ENCODE measurements around the gene TBC1D10B. TPM values are rescaled to one million over a fixed set of nuclear protein-coding genes. Genes with fewer than 3 reads are reported as not detected.
A peak's percentile ranks its signal among the peaks of the same experiment; 100 is the strongest.

Gene TBC1D10B, protein sequence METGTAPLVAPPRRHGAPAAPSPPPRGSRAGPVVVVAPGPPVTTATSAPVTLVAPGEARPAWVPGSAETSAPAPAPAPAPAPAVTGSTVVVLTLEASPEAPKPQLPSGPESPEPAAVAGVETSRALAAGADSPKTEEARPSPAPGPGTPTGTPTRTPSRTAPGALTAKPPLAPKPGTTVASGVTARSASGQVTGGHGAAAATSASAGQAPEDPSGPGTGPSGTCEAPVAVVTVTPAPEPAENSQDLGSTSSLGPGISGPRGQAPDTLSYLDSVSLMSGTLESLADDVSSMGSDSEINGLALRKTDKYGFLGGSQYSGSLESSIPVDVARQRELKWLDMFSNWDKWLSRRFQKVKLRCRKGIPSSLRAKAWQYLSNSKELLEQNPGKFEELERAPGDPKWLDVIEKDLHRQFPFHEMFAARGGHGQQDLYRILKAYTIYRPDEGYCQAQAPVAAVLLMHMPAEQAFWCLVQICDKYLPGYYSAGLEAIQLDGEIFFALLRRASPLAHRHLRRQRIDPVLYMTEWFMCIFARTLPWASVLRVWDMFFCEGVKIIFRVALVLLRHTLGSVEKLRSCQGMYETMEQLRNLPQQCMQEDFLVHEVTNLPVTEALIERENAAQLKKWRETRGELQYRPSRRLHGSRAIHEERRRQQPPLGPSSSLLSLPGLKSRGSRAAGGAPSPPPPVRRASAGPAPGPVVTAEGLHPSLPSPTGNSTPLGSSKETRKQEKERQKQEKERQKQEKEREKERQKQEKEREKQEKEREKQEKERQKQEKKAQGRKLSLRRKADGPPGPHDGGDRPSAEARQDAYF
- 29.0 TPM for polyA plus RNA-seq (2013, experiment 1 of 2)
- polyA plus RNA-seq (2013, experiment 2 of 2) = 24.5 TPM

DNA sequence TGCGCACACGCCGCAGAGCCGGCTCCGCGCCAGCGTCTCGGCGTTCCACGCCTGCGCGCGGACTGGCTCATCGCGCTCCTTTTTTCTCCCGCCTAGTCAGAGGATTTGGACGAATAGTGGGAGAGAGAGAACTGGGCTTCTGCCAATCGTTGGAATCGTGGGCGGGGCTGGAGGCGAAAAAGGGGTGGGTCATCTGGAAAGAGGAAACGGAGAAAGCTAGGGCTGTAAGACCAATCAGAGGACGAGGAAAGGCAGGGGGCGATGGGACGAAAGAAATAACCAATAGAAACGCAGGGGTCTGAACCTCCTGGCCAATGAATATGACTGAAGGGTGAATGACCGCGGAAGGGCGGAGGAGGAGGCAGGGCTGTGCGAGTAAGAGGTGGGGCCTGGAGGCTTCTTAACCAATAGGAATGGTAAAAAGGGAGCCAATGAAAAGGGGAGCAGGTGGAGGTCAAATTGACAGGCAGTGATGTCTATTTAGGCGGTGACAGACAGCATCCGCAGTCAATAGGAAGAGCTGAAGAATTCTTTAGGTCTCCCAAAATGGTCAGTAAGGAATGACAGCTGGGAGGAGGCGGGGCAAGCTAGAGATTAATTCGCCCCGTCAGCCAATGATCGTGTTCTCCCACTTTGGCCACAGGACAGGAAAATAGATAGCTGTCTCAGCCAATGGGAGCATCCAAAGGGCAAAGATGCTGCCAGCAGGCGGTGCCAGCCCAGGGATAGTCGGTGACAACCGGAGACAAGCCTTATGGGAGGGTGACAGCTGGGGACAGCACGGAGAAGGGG lies at the start of gene TBC1D10B:
TSS of gene TBC1D10B (minus strand) at position 39 of the 792 bp plus-strand sequence. CDS start 311 bp downstream, outside the sequence.
- Histone ChIP-seq H3K36me3 (ENCODE audit: control insufficient read depth, insufficient read depth, low read length) (peaks cover 10% of the 10 kb centered on the region), H3K9me3 (ENCODE audit: control insufficient read depth, low read length) (no peaks in the 10 kb centered on the region), H3K4me1 (ENCODE audit: control insufficient read depth, insufficient read depth, low read length, poor library complexity, severe bottlenecking) (peaks cover 10% of the 10 kb centered on the region), H3K27ac (ENCODE audit: low read depth, low read length, severe bottlenecking) (peak within 1 kb of the TSS; percentile 91), H3K4me3 (ENCODE audit: extremely low read depth, insufficient read depth, low read length, poor library complexity, severe bottlenecking) (peak within 1 kb of the TSS; percentile 80)
- 0 to 1% methylated on average over 27 to 33 of the region's 40 CpGs for WGBS, 2 experiments (ENCODE audit: insufficient coverage in 2 of 2)

DNA sequence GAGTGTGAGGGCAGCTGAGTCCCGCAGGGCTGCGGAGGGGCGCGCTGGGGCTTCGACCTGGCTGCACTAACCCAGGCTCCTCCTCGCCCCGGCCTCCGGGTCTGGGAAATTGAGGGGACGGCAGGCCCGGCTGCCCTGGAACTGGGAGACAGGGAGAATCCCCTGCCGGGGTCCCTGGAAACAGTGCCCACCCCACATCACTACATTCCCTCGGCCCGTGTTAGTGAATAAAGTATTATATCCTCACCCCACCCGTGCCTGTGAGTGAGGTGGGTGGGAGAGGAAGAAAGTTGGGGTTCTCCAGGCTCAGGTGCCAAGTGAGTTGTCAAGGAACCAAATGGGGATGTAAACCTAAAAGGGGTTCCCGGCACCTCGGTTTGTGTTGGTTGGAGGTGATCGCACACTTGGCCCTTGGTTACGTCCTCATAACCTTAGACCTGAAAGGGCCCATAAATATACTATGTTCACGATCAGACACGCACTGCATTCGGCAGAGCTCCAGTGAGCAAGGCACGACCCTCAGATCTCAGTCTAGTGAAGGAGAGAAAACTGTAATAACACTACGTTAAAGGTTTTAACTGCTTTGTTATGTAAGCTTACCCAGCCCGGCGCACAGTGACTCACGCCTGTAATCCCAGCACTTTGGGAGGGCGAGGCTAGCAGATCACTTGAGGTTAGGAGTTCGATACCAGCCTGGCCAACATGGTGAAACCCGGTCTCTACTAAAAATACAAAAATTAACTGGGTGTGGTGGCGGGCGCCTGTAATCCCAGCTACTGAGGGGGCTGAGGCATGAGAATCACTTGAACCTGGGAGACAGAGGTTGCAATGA lies 48.3 kb upstream of the TBC1D10B start:
- Histone ChIP-seq H3K4me3 (ENCODE audit: extremely low read depth, insufficient read depth, low read length, poor library complexity, severe bottlenecking) (peak overlapping the region; percentile 24), H3K4me1 (ENCODE audit: control insufficient read depth, insufficient read depth, low read length, poor library complexity, severe bottlenecking) (peaks cover 17% of the 10 kb centered on the region), H3K9me3 (ENCODE audit: control insufficient read depth, low read length) (no peaks in the 10 kb centered on the region), H3K27ac (ENCODE audit: low read depth, low read length, severe bottlenecking) (peak overlapping the region; percentile 16), H3K36me3 (ENCODE audit: control insufficient read depth, insufficient read depth, low read length) (peaks cover 43% of the 10 kb centered on the region)
- WGBS, 2 experiments (ENCODE audit: insufficient coverage in 2 of 2) = 71 to 75% methylated on average over 22 to 23 of the region's 31 CpGs

DNA sequence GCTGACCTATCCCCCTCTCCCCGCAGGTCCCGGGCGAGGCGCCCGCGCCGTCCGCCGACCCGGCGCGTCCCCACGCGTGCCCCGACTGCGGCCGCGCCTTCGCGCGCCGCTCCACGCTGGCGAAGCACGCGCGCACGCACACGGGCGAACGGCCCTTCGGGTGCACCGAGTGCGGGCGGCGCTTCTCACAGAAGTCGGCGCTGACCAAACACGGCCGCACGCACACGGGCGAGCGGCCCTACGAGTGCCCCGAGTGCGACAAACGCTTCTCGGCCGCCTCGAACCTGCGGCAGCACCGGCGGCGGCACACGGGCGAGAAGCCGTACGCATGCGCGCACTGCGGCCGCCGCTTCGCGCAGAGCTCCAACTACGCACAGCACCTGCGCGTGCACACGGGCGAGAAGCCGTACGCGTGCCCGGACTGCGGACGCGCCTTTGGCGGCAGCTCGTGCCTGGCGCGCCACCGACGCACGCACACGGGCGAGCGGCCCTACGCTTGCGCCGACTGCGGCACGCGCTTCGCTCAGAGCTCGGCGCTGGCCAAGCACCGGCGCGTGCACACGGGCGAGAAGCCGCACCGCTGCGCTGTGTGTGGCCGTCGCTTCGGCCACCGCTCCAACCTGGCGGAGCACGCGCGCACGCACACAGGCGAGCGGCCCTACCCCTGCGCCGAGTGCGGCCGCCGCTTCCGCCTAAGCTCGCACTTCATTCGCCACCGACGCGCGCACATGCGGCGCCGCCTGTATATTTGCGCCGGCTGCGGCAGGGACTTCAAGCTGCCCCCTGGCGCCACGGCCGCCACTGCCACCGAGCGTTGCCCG lies 47.4 kb upstream of the TBC1D10B start:
- peaks cover 42% of the 10 kb centered on the region for H3K36me3 ChIP-seq (ENCODE audit: control insufficient read depth, insufficient read depth, low read length)
- H3K27ac ChIP-seq (ENCODE audit: low read depth, low read length, severe bottlenecking) = peak overlapping the region; percentile 16
- WGBS, 2 experiments (ENCODE audit: insufficient coverage in 2 of 2) = 7 to 12% methylated on average over 135 to 136 of the region's 140 CpGs
- peaks cover 17% of the 10 kb centered on the region for H3K4me1 ChIP-seq (ENCODE audit: control insufficient read depth, insufficient read depth, low read length, poor library complexity, severe bottlenecking)
- H3K9me3 ChIP-seq (ENCODE audit: control insufficient read depth, low read length) = no peaks in the 10 kb centered on the region
- peak overlapping the region; percentile 24 for H3K4me3 ChIP-seq (ENCODE audit: extremely low read depth, insufficient read depth, low read length, poor library complexity, severe bottlenecking)

DNA sequence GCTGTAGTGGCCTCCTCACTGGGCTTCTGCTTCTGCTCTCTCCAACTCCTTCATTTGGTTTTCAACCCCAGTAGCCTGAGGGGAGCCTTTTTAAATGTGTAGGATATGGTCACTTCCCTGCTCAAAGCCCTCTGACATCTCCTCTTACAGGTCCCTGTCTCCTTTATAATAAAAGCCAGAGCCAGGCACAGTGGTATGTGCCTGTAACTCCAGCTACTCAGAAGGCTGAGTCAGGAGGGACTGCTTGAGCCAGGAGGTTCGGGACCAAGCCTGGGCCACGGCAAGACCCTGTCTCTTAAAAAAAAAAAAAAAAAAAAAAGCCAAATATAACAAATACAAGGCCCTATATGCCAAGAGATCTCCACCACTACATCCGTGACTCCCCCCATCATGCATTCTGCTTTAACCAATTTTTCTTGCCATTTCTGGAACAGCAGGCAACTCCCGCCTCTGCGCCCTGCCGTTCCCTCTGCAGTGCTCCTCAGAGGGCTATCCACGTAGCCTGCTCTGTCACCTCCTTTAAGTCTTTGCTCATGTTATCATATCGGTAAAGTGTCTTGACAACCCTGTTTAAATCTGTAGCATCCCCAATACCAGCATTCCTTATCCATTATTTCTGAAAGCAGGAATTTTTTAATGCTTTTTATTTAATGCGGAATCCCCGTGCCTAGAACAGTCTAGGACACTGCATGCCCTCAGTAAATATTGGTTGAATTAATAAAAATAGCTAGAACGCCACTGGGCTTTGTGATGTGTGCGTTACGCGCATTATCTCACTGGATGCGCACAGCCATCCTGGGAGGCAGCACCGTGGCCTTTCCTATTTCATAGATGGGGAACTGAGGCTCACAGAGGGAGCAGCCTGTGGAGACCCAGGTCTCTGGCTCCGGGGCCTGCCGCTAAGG lies 46.6 kb upstream of the TBC1D10B start:
- Histone ChIP-seq H3K36me3 (ENCODE audit: control insufficient read depth, insufficient read depth, low read length) (peaks cover 41% of the 10 kb centered on the region), H3K9me3 (ENCODE audit: control insufficient read depth, low read length) (no peaks in the 10 kb centered on the region), H3K4me3 (ENCODE audit: extremely low read depth, insufficient read depth, low read length, poor library complexity, severe bottlenecking) (peak overlapping the region; percentile 24), H3K27ac (ENCODE audit: low read depth, low read length, severe bottlenecking) (peak overlapping the region; percentile 5), H3K4me1 (ENCODE audit: control insufficient read depth, insufficient read depth, low read length, poor library complexity, severe bottlenecking) (peaks cover 17% of the 10 kb centered on the region)
- WGBS, 2 experiments (ENCODE audit: insufficient coverage in 2 of 2) = 79 to 85% methylated on average over 15 of the region's 18 CpGs

DNA sequence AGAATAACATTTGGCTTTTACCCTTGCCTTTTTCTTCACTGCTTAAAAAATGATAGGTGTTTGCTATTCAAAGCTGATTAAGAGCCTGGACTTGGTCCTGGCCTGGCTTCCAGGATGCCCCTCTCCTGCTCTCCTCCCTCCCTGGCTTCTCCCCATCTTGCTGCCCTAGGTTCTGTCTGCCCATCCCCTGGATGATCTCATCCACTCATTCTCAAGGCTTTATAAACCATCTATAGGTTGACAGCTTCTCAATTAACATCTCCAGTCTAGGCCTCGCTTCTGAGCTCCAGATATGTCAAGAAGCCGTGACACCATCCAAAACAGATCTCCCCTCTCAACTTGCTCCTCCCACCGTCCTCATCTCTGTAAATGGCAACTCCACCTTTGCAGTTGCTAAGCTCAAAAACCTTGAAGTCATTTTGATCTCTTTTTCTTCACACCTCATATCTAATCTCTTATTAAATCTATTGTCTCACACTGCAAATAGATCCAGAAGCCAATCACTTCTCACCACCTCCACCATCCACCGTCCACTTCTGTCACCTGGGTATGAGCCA lies 45.8 kb upstream of the TBC1D10B start:
- Histone ChIP-seq H3K9me3 (ENCODE audit: control insufficient read depth, low read length) (no peaks in the 10 kb centered on the region), H3K4me3 (ENCODE audit: extremely low read depth, insufficient read depth, low read length, poor library complexity, severe bottlenecking) (no peak overlapping the region), H3K4me1 (ENCODE audit: control insufficient read depth, insufficient read depth, low read length, poor library complexity, severe bottlenecking) (peaks cover 17% of the 10 kb centered on the region), H3K27ac (ENCODE audit: low read depth, low read length, severe bottlenecking) (no peak overlapping the region), H3K36me3 (ENCODE audit: control insufficient read depth, insufficient read depth, low read length) (peaks cover 42% of the 10 kb centered on the region)
- 87 to 94% methylated on average over 3 to 4 of the region's 4 CpGs for WGBS, 2 experiments (ENCODE audit: insufficient coverage in 2 of 2)

DNA sequence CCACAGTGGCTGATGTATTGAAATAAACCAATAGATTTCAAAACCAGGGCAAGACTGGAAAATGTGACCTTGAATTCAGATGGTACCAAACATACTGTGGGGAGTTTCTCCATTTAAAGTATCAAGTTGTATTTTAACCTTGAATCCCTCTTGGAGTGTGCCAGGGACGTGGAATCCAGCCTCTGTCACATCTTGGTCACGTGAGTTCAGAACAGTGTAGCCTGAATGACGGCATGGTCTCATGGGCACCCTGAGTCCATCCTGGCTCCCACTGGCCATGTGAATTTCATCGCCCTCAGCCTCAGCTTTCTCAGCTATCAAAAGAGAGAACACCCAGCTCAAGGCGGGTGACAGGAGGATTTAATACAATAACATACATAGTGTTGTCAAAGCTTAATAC lies 43.9 kb upstream of the TBC1D10B start:
- H3K36me3 ChIP-seq (ENCODE audit: control insufficient read depth, insufficient read depth, low read length) = peaks cover 53% of the 10 kb centered on the region
- H3K4me3 ChIP-seq (ENCODE audit: extremely low read depth, insufficient read depth, low read length, poor library complexity, severe bottlenecking) = no peak overlapping the region
- H3K9me3 ChIP-seq (ENCODE audit: control insufficient read depth, low read length) = no peaks in the 10 kb centered on the region
- peaks cover 17% of the 10 kb centered on the region for H3K4me1 ChIP-seq (ENCODE audit: control insufficient read depth, insufficient read depth, low read length, poor library complexity, severe bottlenecking)
- WGBS, 2 experiments (ENCODE audit: insufficient coverage in 2 of 2) = 95 to 97% methylated on average over 3 to 4 of the region's 5 CpGs
- no peak overlapping the region for H3K27ac ChIP-seq (ENCODE audit: low read depth, low read length, severe bottlenecking)

DNA sequence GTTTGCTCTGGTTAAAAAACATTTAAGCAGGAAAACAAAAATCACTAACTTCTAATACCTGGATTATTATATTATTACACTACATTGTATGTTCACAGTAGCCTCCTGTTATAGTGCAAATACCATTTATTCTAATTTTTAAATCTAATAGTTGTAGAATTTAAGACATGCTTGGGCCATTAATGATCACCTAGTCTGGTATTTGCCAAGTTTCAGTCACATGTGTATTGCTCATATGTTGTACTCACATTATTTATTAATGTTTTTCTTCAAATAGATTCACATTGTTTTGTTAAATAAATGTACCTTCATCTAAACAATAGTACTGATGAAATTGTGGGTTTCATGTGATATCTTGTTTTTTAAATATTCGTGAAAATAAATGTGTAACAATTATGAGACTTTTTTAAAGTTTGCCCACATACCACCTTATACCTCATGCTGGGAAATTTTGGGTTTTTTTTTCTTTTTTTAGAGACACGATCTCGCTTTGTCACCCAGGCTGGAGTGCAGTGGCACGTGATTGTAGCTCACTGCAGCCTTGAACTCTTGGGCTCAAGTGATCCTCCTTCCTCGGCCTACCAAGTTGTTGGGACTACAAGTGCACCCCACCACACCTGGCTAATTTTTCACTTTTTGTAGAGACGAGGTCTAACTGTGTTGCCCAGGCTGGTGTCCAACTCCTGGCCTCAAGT lies 43.0 kb upstream of the TBC1D10B start:
- peaks cover 47% of the 10 kb centered on the region for H3K36me3 ChIP-seq (ENCODE audit: control insufficient read depth, insufficient read depth, low read length)
- H3K4me1 ChIP-seq (ENCODE audit: control insufficient read depth, insufficient read depth, low read length, poor library complexity, severe bottlenecking) = peaks cover 10% of the 10 kb centered on the region
- H3K4me3 ChIP-seq (ENCODE audit: extremely low read depth, insufficient read depth, low read length, poor library complexity, severe bottlenecking) = no peak overlapping the region
- no peaks in the 10 kb centered on the region for H3K9me3 ChIP-seq (ENCODE audit: control insufficient read depth, low read length)
- H3K27ac ChIP-seq (ENCODE audit: low read depth, low read length, severe bottlenecking) = no peak overlapping the region
- WGBS, 2 experiments (ENCODE audit: insufficient coverage in 2 of 2) = 89 to 97% methylated on average over 5 of the region's 6 CpGs
